Heart right ventricle (tissue), 16 donors: ENCODE results near the gene SH3YL1. TPM values are rescaled to one million over a fixed set of nuclear protein-coding genes. Genes with fewer than 3 reads are reported as not detected.

ENCODE experiments used
- ATAC-seq, 8 donors: fragments of 200-7000 bp; cut with Tn5 transposase; one replicate each; pipeline ENCODE4 v1.9.1; 2020; ENCODE audit warnings: mild to moderate bottlenecking in 8 of 8, moderate library complexity in 8 of 8, moderate number of reproducible peaks in 1 of 8
- DNase-seq, 2 donors: peaks; one replicate each; pipeline ENCODE4 v3.0.0-alpha.2; 2020
- H3K27ac ChIP-seq, 10 donors: fragments of 200-600 bp; sonication (generic) in 2 of 10; one replicate each; pipeline versions ENCODE4 v1.5.0 to v1.8.0; 2020 to 2022; ENCODE audit warnings: mild to moderate bottlenecking in 3 of 10
- H3K27me3 ChIP-seq, 7 donors: fragments of 200-600 bp; one replicate each; pipeline ENCODE4 v1.8.0; 2021 to 2022; ENCODE audit warnings: mild to moderate bottlenecking in 2 of 7
- H3K36me3 ChIP-seq, 9 donors: fragments of 200-600 bp; sonication (generic) in 1 of 9; one replicate each; pipeline versions ENCODE4 v1.5.0 to v1.8.0; 2020 to 2022; ENCODE audit warnings: mild to moderate bottlenecking in 2 of 9
- H3K4me1 ChIP-seq, 9 donors: fragments of 200-600 bp; sonication (generic) in 1 of 9; one replicate each; pipeline versions ENCODE4 v1.5.0 to v1.8.0; 2020 to 2022; ENCODE audit warnings: mild to moderate bottlenecking in 4 of 9
- H3K4me3 ChIP-seq, 10 donors: fragments of 200-600 bp; sonication (generic) in 2 of 10; one replicate each; pipeline versions ENCODE4 v1.5.0 to v1.8.0; 2020 to 2022; ENCODE audit warnings: mild to moderate bottlenecking in 7 of 10, moderate library complexity in 2 of 10
- H3K9me3 ChIP-seq, 11 donors: fragments of 200-600 bp in 10 of 11; sonication (generic) in 2 of 11; one replicate each; pipeline versions ENCODE4 v1.5.0 to v1.8.0; 2013 to 2022; ENCODE audit warnings: mild to moderate bottlenecking in 2 of 11, control low read depth in 1 of 11, moderate library complexity in 1 of 11
- CTCF ChIP-seq, 9 donors: fragments of 200-600 bp; sonication (generic) in 2 of 9; IDR thresholded peaks; one replicate each; pipeline versions ENCODE4 v1.5.0 to v1.8.0; 2021 to 2022; ENCODE audit warnings: antibody characterized with exemption in 9 of 9, mild to moderate bottlenecking in 5 of 9, moderate library complexity in 1 of 9
- WGBS, 2 donors: extraction: QIAGEN DNeasy Blood & Tissue Kit; methylation state at CpG; one replicate each; pipeline ENCODE4 v1.1.7; 2013; ENCODE audit warnings: inconsistent platforms in 1 of 2; 5-methylcytosine and 5-hydroxymethylcytosine counted together
- intact Hi-C, 10 donors: fragments of 100-400 bp; cut with DNase I; formaldehyde crosslinking; loops; one replicate each; pipeline versions ENCODE4 v1.11.1 to v1.14.2; 2022
- long read RNA-seq, 3 donors: library from polyadenylated mRNA; unstranded; transcript quantifications; one replicate each; pipeline ENCODE4 v2.0.0, GENCODE V29; 2020 to 2021
- polyA plus RNA-seq, 2 donors: library from polyadenylated mRNA; stranded (reverse); fragments of 200-250 nt; gene quantifications; one replicate each; pipeline ENCODE4 v1.2.3, GENCODE V29; 2013
- total RNA-seq, 10 donors: library from RNA; stranded (reverse); fragmentation: NEBNext Ultra II Directional in 3 of 10; extraction: Animal tissue kit (Norgen Biotek cat#: 25700) in 3 of 10; gene quantifications; one replicate each; pipeline versions ENCODE4 v1.2.1 to v1.2.4, GENCODE V29; 2021 to 2023
- donor health status: Arrhythmogenic right ventricular cardiomyopathy.
- donor health status: ischemic (EF 13 %, LVEDD 7.1; RV severe dilation, severe dysfunction).
- donor health status: healthy with polysubstance abuse.
- donor health status: DM: no; HTN: yes; CAD: no.
- donor health status: DM: no; HTN: no; CAD: no.
- donor health status: ischemic (EF 25% LVEDD 6.9; RV normal size, moderate dysfunction).
- donor health status: ischemic (EF 25% LVEDD 5.7; RV mildly dilated, moderate dysfunction).
- donor health status: healthy.
- donor health status: DM: yes; HTN: yes; CAD: no.
- donor health status: Ischemic cardiomyopathy.
- donor health status: ischemic (EF 35%, LVEDD 5.7; RV mildly dilated, moderate dysfunction).
- donor health status: nonischemic (EF 11% LVEDD 7.7; RV severe dilation, severe dysfunction).
- donor health status: DM: yes; HTN: yes; CAD: no.
- donor health status: PGD.
- donor health status: ischemic (EF 29% LVEDD 5.4; RV normal size, mild dysfunction).
- donor health status: nonischemic (EF 23%, LVEDD 6.1; RV moderate dilation, normal function).

SH3YL1 gene
- total RNA-seq, result 10 to 100 TPM in 4 of 10 donors, 1 to 10 TPM in 6; 8.5 to 12.6 (median 9.3) TPM
- polyA plus RNA-seq, result 10 to 100 TPM in 1 of 2 donors, 1 to 10 TPM in 1; 7.6 to 39.1 TPM
- long read RNA-seq, donor 1, partial matches to known transcripts, result 0 of 8 reads
- long read RNA-seq, donor 1, other reads (novel, unspliced or antisense), result 7 of 8 reads
- long read RNA-seq, donor 2, partial matches to known transcripts, result 2 of 9 reads
- long read RNA-seq, donor 2, other reads (novel, unspliced or antisense), result 6 of 9 reads
- long read RNA-seq, donor 3, partial matches to known transcripts, result 1 of 19 reads
- long read RNA-seq, donor 3, other reads (novel, unspliced or antisense), result 18 of 19 reads

- ATAC-seq, result peak; percentile 18 to 53 (median 36)
- Histone ChIP-seq H3K36me3 (peaks cover 0 to 4% (median 0%) of the 10 kb centered on the region in 9 donors), H3K4me3 (peak within 1 kb of the TSS; percentile 66 to 97 (median 84)), H3K4me1 (peaks cover 12 to 41% (median 28%) of the 10 kb centered on the region in 9 donors), H3K27me3 (no peaks in the 10 kb centered on the region), H3K27ac (peak within 1 kb of the TSS in 9 of 10 donors; percentile 30 to 90 (median 75)), H3K9me3 (peaks cover 0 to 3% (median 0%) of the 10 kb centered on the region in 11 donors)
- TF ChIP-seq CTCF (IDR thresholded peaks at IDR 0.05), result no peak
- 1% methylated on average over 65 to 77 of the region's 77 CpGs for WGBS, 2 donors
- intact Hi-C loops, result no loop called here
- DNase-seq, result peak; percentile 6 to 24
Measured at GRCh38 chr2:263774-264492, at the start of gene SH3YL1. Gene SH3YL1 (minus strand): TSS chr2:264032. CDS start chr2:263984, 48 bp downstream.

- no peaks in the 10 kb centered on the region for H3K9me3 ChIP-seq
- H3K27me3 ChIP-seq, result peaks cover 0 to 58% (median 6%) of the 10 kb centered on the region in 7 donors
- intact Hi-C loops, result no loop called here
- H3K36me3 ChIP-seq, result no peaks in the 10 kb centered on the region
- DNase-seq, result no peak
- H3K27ac ChIP-seq, result no peak overlapping the region
- H3K4me3 ChIP-seq, result no peak overlapping the region
- WGBS, 2 donors, result 72 to 77% methylated on average over 5 of the region's 5 CpGs
- no peak for ATAC-seq
- H3K4me1 ChIP-seq, result no peaks in the 10 kb centered on the region
- no peak for TF ChIP-seq CTCF (IDR thresholded peaks at IDR 0.05)
Measured at GRCh38 chr2:310994-311393, 47.2 kb upstream of the SH3YL1 start.

GRCh38 chr2:309954-310510 lies 46.2 kb upstream of the SH3YL1 start:
- no peak for TF ChIP-seq CTCF (IDR thresholded peaks at IDR 0.05)
- H3K36me3 ChIP-seq, result no peaks in the 10 kb centered on the region
- H3K27me3 ChIP-seq, result peaks cover 0 to 52% (median 6%) of the 10 kb centered on the region in 7 donors
- intact Hi-C loops, result no loop called here
- no peaks in the 10 kb centered on the region for H3K4me1 ChIP-seq
- no peak overlapping the region for H3K4me3 ChIP-seq
- DNase-seq (no peak), ATAC-seq (no peak)
- no peaks in the 10 kb centered on the region for H3K9me3 ChIP-seq
- no peak overlapping the region for H3K27ac ChIP-seq
- WGBS, 2 donors, result 72 to 75% methylated on average over 10 of the region's 10 CpGs

GRCh38 chr2:309148-309953 lies 45.5 kb upstream of the SH3YL1 start:
- 50 to 55% methylated on average over 13 of the region's 13 CpGs for WGBS, 2 donors
- no peak overlapping the region for H3K4me3 ChIP-seq
- DNase-seq (no peak), ATAC-seq (no peak)
- H3K9me3 ChIP-seq, result no peaks in the 10 kb centered on the region
- peaks cover 0 to 46% (median 6%) of the 10 kb centered on the region in 7 donors for H3K27me3 ChIP-seq
- no peaks in the 10 kb centered on the region for H3K36me3 ChIP-seq
- H3K4me1 ChIP-seq, result no peaks in the 10 kb centered on the region
- TF ChIP-seq CTCF (IDR thresholded peaks at IDR 0.05), result no peak
- no peak overlapping the region for H3K27ac ChIP-seq
- intact Hi-C loops, result no loop called here
